ENCODE measurements around the gene ABCB4.

DNA sequence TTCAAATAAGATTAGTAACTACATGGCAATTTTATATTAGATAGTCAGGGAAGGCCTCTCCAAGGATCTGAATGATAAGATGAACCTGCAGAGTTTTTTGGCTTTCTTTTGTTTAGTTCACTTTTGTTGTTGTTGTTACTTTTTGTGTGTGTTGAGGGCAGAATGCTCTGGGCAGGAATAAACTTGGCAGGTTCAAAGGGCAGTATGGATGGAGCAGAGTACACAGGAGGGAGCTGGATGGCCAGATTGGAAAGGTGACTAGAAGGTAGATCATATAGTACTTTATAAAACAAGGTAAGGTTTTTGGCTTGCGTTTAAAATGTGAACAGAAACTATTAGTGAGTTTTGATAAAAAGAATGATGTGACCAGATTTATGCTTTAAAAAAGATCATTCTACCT, 112.1 kb downstream of the ABCB4 start:
- TF ChIP-seq POLR2A (IDR thresholded peaks at IDR 0.05; ENCODE audit: low read depth, low read length) (no peak), POLR2AphosphoS5 (IDR thresholded peaks at IDR 0.05; ENCODE audit: low read depth, low read length) (no peak), TAF1 (IDR thresholded peaks at IDR 0.05; ENCODE audit: borderline replicate concordance, low read depth, low read length) (no peak)
